Stimulated activated CD4-positive, alpha-beta T cell treated with anti-CD3 and anti-CD28 coated beads, Interleukin-4, amount 100 ng/mL, for 48 hours (primary cell): Measurements from ENCODE around the gene SCGB1D4.

Source experiments
- DNase-seq, 2 donors: peaks; one replicate each; pipeline ENCODE4 v3.0.0-alpha.2; 2020; ENCODE audit warnings: low read depth in 2 of 2

SCGB1D4 gene

DNA sequence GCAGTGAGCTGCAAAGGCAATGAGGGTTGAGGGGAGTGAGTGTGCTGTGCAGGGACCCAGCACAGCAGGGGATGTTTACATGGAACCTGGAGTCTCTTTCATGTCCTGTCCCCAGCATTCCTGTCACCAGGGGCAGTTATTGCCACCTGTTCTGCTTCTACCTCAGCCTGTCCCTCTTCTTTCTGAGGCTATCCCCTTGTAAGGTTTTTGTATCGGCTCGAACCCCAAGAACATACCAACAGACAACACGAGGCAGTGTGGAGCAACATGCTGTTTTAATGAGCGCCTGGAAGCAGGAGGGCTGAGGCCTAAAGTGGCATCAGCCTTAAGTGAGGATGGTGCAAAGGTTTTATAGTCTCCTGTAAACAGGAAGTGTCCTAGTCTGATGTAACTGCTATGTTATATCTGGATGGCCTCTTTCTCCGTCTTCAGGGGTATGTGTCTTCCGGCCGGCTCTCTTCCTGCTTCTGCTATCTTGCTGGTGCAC, 25.0 kb downstream of the SCGB1D4 start:
- no peak for DNase-seq

- no peak for DNase-seq
Measured at GRCh38 chr11:62273284-62273683, 25.6 kb downstream of the SCGB1D4 start.

DNA sequence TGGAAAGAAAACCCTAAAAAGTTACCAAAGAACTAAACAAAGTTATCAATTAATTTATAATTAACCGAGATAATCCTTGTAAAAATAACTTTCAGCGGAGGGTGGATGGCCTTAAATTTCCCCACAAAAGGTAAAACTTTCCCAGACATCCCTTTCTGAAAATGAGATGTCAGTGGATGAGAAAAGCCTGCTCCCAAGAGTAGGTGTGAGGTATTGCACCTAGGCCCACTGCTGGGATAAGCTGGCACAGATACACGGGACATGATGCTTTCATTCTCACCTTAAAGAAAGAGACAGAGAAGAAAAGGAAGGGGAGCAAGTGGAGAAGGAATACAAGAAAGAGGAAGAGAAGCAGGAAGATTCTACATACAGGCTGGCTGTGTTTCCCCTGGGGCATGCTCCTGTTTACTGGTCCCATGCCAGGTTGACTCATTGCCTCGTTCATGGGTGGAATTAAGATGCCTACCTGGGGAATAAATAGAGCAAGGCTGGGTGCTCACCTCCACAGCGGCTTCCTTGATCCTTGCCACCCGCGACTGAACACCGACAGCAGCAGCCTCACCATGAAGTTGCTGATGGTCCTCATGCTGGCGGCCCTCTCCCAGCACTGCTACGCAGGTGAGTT, 29.1 kb downstream of the SCGB1D4 start, which contains the start of gene SCGB2A2:
TSS of gene SCGB2A2 (plus strand) at position 505 of the 625 bp plus-strand sequence. CDS start at position 564, 59 bp downstream.
- no peak for DNase-seq

- no peak for DNase-seq
Measured at GRCh38 chr11:62267576-62267975, 31.3 kb downstream of the SCGB1D4 start.

GRCh38 chr11:62267050-62267449, 31.8 kb downstream of the SCGB1D4 start:
- DNase-seq: no peak

GRCh38 chr11:62266558-62266957, 32.3 kb downstream of the SCGB1D4 start:
- DNase-seq: peak in 1 of 2 donors; percentile 9

DNA sequence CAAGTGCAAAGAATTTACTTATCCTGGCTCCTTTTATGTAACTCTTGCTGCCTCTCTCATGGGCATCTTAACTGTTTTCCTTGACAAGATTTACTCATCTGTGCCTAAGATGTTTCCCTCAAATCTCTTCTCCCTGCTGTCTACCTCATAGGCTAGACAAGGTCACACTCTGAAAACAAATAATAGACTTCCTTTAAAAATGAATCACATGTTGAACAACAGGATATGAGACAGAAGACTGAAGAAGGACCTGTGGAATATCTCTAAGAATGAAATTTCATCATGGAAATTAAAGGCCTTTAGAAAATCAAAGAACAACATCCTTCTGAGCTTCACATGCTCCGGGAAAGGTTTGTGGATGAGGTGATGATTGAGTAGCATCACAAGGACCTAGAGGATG, 34.9 kb downstream of the SCGB1D4 start:
- no peak for DNase-seq

- no peak for DNase-seq
Measured at GRCh38 chr11:62260261-62260953, 38.5 kb downstream of the SCGB1D4 start.

- DNase-seq: no peak
Measured at GRCh38 chr11:62256281-62256680, 42.6 kb downstream of the SCGB1D4 start.

- no peak for DNase-seq
Measured at GRCh38 chr11:62253999-62254542, 44.8 kb downstream of the SCGB1D4 start.

- no peak for DNase-seq
Measured at GRCh38 chr11:62251698-62252097, 47.2 kb downstream of the SCGB1D4 start.
